NCI-H748 treated with DMSO at 0.1 percent for 48 hours (cell line): Measurements from ENCODE around the gene CNTFR.

ENCODE experiments used
- DNase-seq: peaks from one replicate; lab custom pipeline; 2025; lab: John Stamatoyannopoulos, UW

CNTFR gene

GRCh38 chr9:34590381-34591247 is 1.1 kb upstream of the CNTFR start:
- DNase-seq, result no peak

- DNase-seq, result no peak
Measured at GRCh38 chr9:34588671-34589635, 571 bp downstream of the CNTFR start.

GRCh38 chr9:34587271-34587670 is 2.3 kb downstream of the CNTFR start:
- no peak for DNase-seq

GRCh38 chr9:34585946-34586669 is 3.4 kb downstream of the CNTFR start:
- no peak for DNase-seq

- no peak for DNase-seq
Measured at GRCh38 chr9:34584970-34585369, 4.6 kb downstream of the CNTFR start.

GRCh38 chr9:34582787-34583186 is 6.7 kb downstream of the CNTFR start:
- DNase-seq, result no peak

- DNase-seq, result no peak
Measured at GRCh38 chr9:34581318-34581717, 8.2 kb downstream of the CNTFR start.

- no peak for DNase-seq
Measured at GRCh38 chr9:34580358-34580757, 9.2 kb downstream of the CNTFR start.

- no peak for DNase-seq
Measured at GRCh38 chr9:34579808-34580163, 9.7 kb downstream of the CNTFR start.

GRCh38 chr9:34579104-34579807 is 10.3 kb downstream of the CNTFR start:
- DNase-seq, result no peak

GRCh38 chr9:34578241-34579103 is 11.1 kb downstream of the CNTFR start:
- DNase-seq, result peak; percentile 32

- no peak for DNase-seq
Measured at GRCh38 chr9:34577400-34578240, 11.9 kb downstream of the CNTFR start.

GRCh38 chr9:34576597-34577399 is 12.7 kb downstream of the CNTFR start:
- no peak for DNase-seq

GRCh38 chr9:34575862-34576596 is 13.5 kb downstream of the CNTFR start:
- no peak for DNase-seq

- no peak for DNase-seq
Measured at GRCh38 chr9:34575241-34575640, 14.3 kb downstream of the CNTFR start.

- no peak for DNase-seq
Measured at GRCh38 chr9:34574571-34574970, 15.0 kb downstream of the CNTFR start.

- DNase-seq, result no peak
Measured at GRCh38 chr9:34573599-34574325, 15.8 kb downstream of the CNTFR start.
